HG02571 (cell line): ENCODE results near the gene CASQ1.

Experiments used
- ATAC-seq: cut with Tn5 transposase; IDR thresholded peaks from one replicate; pipeline ENCODE4 v1.9.1; 2021; ENCODE audit warnings: mild to moderate bottlenecking, moderate library complexity; ENCODE audit not compliant: unreplicated experiment

The CASQ1 gene

DNA sequence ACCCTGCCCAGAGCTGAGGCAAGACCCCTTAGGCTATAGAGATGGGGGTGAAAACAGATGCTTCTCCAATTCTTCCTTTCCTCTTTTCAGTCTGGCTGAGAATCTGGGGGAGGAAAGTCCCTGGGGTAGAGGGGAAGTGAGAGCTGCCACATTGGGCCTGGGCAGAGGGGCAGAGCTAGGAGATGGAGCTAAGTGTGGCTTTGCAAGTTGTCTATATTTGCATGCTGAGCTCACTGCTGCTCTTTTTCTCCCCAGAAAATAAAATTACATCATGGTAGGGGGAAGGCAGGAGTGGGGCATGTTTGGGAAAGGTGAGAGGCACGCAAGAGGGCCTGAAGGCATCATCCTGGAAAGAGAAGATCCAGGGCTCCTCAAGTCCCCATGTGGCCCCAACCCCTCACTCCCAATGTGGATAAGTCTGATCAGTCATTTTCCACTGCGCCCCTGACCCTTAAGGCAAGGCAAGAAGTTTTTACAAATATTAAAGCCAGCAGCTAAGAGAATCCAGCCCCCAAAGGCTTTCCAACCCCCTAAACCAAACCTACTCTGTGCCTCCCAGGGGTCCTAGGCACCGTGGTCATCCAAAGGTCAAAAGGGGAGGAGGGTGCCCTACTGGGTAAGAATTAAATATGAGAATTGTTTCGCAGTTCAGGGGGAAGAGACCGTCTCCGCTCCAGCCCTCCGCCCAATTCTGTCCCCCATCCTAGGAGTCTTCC is 14.3 kb downstream of the CASQ1 start:
- ATAC-seq: peak; percentile 71

DNA sequence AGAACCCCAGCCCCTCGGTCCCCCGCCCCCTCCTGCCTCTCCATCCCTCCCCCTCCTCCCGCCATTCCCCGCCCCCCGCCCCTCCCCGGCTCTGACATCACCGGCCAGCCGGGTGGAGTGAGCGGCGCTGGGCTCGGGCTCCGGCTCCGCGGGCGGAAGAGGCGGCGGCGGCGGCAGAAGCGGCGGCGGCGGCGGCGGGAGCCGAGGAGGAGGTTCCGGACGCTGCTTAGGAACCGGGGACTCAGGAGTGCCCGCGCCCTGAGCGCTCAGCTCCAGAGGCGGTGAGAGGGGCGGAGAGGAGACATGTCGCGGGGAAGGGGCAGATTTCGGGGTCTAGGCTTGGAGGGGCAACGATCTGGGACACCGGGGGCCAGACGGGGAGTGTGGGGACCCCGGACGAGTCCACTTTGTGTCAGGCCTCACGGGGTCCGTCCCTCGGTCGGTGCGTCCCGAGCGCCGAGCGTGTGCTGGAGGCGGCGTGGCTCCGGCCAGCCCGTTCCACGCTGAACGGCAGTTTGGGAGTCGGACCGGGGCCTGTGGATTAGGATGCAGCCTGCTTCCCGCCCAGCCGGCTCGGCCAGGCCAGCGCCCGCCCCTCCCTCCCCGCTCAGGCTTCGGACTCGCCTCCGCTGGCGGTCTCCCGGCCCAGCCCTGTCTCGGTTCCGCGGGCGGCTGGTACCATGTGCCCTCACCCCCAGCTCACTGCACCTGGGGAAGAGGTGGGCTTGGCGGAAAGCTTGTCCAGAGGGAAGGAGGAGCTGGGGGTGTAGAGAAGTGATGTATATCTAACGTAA is 15.1 kb downstream of the CASQ1 start, which contains the start of gene PEA15:
Gene PEA15 (plus strand): TSS at position 143 of the 794 bp plus-strand sequence. CDS start 6,161 bp downstream, outside the sequence.
- ATAC-seq: peak; percentile 41

DNA sequence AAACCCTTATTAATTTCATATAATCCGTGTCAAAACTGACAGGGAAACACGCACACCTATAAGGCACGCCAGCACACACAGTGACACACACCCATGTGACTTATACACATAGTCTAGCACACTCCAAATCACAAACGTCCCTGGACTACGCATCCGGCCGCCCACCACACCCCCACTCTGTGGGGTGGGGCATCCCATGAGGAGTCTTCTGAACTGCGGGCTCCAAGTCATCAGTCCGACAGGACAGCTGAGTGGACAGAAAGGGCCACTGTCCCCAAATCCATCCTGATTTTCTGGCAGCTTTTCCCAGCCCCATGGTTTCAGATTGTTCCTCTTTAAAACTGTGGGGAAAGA is 15.6 kb downstream of the CASQ1 start:
- ATAC-seq: no peak

DNA sequence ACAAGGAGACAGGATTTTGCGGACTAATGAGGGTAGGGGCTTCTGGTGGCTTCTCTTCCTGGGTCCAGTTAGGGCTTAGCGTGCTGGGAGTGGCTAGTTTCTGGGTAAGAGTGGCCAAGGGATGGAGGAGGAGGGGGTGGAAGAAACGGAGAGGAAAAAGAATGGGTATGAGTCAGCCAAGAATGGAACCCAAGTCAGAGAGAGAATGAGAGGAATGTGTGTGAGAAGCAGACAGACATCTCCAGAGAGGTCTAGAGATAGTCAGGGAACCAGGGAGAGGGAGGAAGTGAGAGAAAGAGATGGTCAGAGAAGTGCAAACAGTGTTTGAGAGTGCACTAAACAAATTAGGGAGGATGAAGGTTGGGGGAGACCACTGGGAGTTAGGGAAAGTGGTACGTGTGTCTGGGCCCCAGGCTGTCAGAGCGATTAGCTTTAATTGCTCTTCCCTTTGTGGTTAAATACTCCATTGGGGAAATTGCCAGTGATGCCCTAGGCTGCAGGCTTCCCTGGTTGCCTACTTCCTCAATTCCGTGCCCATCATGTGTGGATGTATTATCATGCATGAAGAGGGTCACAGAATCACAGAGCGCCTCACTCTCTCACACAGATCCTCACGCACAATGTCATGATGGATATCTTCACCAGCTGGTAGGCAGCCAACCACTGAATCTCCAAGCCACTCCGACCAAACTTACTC is 16.2 kb downstream of the CASQ1 start:
- no peak for ATAC-seq

DNA sequence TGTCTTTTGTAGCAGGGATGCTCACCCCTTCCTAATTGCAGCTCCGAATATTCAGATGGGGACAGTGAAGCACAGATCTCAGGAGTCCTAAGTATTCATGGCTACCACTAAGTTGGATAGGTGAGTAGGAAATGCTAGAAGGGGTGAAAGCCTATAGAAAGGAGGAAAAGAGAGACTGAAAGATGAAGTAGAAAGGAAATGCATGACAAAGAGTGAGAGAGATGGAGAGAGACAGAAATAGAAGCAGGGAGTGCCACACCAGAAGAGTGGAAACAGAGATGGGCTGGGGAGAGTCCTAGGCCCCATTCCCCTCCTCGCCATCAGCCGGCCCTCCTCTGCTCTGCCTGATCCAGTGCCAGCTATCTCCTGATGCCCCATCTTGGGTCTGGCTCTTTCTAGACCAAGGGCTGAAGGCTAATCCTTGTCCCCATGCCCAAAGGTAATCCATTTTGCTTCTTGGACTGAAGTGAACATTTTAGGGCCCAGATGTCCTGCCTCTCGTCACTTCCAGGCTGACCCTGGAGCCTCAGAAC is 16.8 kb downstream of the CASQ1 start:
- no peak for ATAC-seq

DNA sequence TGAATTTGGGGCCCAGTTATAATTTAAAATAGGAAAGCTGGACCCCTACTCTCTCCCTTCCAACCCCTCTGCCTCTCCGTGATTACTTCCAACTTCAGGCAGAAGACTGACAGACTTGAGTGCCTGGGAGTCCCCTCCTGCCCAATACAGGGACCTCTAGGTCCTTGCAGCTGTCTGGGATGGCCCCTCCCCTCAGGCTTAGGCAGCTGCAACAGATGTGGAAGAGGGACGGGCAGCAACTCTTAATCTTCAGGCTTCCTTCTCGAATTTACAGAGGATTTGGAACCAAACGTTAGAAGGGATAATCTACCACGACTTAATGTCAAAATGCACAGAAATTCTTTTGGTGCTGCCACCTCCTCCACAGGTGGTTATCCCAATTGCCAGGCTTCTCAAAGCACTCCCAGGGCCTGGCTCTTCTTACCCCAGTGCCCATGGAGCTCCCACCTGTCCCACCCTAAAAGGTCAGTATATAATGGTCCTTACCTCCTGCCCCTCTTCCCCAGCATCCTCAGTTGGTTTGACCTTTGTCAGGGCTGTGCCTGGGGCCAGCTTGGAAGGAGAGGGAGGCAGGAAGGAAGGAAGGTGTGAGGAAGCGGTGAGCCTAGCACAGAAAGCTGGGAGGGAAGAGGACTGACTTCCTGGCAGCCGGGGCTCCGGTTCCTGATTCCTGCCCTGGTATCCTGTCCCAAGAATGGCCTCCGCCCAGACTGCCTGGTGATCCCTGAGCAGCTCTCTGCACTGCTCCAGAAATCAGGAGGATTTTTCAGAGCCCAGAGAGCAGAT is 17.6 kb downstream of the CASQ1 start:
- ATAC-seq: no peak

DNA sequence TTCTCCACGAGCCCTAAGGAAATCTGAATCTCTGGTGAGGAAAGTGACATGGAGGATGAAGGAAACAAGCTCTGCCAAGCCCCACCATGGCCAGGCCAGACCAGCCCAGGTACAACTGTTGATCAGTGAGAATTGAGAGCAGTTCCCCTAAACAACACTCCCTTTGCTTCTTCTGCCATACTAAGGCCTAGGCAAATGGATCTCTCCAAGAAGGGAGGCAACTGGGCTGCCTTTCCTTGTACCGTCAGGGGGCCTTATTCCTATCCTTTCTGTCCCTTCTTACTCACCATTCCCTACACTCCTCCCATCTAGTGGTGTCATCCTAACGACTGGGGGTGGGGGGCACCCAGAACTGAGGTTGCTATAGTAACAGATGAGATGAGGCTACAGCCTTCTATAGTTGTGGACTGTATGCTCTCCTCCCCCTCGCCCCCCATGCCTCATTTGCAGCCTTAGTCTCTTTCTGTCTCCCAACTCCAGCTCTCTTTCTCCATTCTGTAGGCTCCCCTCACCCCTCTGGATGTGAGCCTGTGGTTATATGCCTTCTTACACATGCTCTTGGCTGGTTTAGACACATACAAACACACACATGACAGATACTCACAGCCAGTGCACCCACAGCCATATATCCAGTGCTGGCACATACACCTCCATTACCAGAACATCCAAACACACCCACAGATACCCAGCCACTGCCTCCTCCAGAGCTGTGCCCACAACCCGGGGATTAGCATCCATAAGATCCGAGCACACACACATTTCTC is 18.4 kb downstream of the CASQ1 start:
- ATAC-seq: no peak

DNA sequence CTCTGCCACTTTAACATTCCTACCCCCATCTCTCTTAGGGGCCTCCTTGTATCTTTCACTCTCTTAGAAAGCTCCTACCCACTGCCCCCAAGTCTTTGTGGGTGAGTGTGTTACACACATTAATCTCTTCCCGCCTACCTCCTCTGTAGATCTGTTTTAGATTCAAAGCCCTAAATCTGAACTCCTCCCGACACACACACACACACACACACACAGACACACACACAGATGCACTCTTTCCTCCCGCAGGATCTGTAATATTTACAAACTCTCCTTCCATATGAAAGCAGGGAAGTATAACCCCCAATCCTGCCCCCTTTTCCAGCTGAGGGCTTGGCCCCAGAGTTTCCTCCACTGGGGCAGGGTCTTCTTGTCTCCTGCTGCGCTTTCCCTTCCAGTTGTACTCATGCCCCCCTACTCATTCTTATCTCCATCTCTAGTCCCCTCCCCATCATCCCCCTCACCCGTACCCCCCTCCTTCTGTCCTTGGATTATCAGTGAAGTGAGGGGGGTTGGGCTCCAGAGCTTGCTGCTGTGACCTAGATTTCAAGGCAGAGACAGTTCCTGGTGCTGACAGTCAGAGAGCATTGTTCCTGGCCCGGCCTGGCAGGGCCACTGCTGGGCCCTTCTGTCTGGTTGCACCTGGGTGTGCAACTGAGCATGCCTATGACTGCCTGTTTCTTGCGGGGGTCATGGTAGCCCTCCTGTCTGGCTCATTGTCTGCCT is 19.1 kb downstream of the CASQ1 start:
- ATAC-seq: no peak

DNA sequence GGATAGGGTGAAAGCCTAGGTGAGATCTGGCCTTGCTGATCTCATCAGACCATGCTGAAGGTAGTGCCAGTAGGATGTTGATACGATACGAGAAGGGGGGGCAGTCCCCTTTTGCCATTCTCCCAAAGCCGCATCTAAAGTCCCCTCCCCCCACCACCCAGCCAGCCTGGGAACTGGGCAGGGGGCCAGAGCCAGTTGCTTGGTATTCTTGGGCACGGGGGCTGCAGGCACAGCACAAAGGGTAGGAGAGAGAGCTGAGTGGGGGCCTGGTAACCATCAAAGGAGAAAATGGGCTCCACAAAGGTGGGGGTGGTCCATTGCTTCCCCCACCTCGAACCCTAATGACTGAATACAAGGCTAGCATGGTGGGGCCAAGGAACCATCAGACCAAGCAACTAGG is 20.2 kb downstream of the CASQ1 start:
- no peak for ATAC-seq

DNA sequence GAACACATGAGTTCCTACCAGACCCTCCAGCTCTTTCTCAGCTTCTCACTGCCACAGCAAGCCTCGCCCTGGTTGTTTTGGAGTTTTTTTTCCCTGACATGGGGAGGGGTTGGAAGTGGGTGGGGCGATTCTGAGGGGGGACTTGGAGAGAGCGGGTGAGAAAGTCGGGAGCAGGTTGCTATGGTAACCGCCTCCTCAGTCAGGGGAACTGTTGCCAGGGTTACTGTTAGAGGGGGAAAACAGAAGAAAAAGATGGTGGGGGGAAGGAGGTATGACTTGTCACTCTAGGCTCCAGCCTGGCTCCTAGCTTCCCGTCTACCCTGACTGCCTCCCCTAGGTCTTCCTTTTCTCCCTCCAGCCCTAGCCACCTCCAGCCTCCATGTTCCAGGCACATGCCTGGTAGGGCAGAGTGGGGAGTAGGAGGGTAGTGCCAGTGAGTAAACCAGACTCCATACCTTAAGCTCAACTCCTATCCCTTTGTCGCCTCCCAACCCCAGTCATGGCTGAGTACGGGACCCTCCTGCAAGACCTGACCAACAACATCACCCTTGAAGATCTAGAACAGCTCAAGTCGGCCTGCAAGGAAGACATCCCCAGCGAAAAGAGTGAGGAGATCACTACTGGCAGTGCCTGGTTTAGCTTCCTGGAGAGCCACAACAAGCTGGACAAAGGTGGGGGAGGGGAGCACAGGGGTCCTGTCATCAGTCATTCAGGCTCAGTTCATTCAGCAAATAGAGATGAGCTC is 20.8 kb downstream of the CASQ1 start:
- no peak for ATAC-seq

DNA sequence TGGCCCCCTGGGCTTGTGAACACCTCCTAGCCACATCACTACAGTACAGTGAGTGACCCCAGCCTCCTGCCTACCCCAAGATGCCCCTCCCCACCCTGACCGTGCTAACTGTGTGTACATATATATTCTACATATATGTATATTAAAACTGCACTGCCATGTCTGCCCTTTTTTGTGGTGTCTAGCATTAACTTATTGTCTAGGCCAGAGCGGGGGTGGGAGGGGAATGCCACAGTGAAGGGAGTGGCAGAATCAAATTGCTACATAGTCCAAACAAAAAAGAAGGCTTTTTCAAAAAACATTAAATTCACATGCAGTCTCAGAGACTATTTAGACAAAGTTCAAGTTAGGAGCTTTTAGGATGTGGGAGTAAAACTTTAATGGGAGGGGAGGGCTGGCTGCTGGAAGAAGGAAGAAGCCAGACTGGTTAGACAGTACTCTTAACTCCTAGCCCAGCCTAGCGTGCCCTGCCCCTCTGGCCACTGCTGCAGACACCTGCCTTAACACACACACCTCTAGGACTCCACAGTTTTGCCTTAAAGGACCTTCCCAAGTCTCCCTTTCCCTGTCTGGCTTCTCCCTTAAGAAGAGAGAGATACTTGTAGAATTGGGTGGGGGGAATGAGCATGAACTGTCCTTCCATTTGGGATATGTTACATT is 24.2 kb downstream of the CASQ1 start:
- no peak for ATAC-seq

DNA sequence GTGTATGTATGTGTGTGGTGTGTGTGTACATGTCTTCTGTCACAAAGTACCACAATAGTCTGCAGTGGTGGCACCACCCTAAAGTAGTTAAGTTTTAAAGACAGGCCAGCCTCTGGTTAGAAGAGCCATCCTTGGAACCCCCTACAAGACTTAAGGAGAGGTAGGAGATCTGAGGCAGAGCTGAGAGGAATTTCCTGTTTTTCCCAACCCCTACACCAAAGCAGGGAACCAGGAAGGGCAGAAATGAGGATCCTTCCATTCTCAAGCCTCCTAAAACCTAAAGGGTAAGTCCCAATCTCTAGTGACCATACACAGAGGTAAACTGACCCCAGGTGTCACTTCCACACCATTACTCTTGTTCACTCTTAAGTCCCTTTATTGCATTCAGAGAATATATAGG is 25.9 kb downstream of the CASQ1 start:
- no peak for ATAC-seq

DNA sequence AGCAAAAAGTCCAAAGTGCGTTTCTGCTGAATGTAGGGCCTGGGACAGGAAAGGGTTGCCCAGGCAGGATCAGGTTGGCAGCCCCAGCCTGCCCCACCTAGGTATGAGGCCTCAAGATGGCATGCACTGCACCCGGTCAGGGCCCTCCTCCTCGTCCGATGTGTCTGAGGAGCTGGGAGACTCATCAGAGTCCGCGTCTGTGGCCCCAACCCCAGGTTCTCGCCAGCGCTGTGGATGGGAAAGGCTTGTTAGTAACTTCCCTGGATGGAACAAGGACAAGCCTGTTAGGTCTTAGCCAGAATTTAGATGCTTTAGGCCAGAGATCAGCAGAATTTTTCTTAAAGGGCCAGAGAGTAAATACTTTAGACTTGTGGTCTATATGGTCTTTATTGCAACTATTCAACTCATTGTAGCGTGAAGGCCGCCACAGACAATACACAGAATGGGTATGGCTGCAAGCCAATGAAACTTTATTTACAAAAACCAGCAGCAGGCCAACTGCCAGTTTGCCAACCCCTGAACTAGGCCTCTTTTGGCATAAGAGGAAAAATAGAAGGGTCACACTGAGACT is 27.2 kb downstream of the CASQ1 start:
- ATAC-seq: no peak

DNA sequence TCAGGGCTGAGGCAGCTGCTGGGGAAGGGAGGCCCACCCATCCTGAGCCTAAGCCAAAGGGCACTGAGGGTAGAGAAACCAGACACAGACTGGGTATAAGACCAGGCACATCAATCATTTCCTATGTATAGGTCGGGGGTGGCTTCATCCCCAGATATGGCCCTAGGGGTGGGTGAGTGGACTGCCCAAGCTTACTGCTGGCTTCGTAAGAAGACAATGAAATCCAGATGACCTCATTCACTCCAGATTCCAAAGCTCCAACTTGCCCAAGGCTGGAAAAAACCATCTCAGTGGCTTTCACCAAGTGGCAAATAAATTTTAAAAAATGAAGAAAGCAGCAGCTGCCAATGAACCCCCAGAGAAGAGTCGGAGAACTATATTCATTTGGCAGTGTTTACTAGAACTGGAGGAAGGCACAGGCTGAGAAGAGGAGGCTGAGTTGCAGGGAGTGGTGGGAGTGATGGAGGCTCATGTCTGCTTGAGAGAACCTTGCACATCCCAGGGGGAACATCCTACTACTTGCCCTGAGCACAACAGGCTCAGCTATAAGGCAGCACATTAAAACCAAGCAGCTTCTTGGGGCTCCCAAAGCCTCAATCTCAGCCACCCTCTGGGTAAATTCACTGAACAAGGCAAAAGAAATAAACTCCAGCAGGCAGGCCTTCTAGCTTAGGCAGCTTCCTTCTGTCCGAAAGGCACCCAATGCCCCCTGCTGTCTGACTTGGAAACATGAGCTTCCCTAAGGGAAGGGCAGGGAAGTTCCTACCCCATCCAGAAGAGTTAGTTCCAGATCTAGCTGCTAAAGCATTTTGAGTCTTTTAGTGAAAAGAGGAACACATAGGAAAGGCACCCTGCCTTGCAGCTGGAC is 28.9 kb downstream of the CASQ1 start:
- no peak for ATAC-seq

DNA sequence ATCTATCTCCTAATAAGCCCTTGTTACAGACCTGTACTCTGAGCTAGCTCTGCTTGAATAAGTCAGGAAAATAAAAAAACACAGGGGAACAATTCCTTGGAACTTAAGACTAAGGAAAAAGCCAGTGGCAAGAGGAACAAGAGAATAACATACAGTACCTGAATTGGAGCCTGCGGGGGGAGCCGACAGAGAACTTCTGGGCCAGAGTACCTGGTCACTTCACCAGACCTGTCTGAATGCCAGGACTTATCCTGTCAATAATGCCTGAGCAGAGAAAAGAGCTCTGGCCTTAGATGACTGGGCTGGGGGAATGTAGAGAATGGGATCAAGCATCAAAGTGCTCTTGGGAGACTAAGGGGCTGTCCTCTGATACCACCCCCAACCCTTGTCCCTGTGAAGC is 29.9 kb downstream of the CASQ1 start:
- no peak for ATAC-seq

DNA sequence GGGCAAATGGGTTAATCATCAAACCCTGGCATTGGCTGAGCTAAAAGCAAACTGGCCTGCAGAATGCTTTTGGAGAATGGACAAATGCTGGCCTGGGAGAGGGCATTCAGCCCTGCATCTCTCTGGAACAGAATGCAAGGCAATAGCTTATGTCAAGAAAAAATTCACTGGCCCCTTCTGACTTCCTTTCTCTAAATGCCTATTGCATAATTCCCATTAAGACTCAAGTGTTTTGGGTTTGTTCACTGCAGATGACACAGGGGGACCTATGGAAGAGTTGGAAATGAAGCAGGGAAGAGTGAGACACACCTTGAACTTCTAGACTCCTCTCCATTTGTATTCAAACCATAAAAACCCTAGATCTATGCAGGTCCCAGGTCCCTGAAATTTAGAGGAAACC is 30.7 kb downstream of the CASQ1 start:
- no peak for ATAC-seq

DNA sequence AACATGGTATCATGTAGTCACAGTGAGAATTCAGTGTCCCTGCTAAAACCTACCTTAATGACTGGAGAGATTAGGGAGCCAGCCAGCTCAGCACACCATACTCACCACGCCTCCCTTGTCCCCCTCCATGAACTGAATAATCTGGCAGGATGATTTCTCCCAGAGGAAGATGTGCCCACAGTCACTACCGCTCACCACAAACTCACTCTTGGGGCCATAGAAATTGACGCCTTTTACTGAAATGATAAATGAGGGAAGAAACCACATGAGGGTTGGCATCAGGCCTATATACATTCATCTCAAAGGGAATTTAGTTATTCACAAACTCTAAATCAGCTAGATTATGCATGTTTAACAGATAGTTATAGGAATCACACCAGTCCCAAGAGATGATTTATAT is 32.2 kb downstream of the CASQ1 start:
- ATAC-seq: no peak
